Astrocyte of the cerebellum (primary cell): ENCODE data around the gene COL1A2.

Source experiments
- DNase-seq: peaks from one replicate; pipeline ENCODE4 v3.0.0-alpha.2; 2011; ENCODE audit warnings: low read depth
- H3K4me3 ChIP-seq: 2 replicates; pipeline ENCODE4 v1.5.1; 2011; ENCODE audit warnings: mild to moderate bottlenecking, low read depth, low read length, moderate library complexity
- CTCF ChIP-seq: IDR thresholded peaks from 2 replicates; pipeline ENCODE4 v1.5.1; 2012; ENCODE audit warnings: low read length, low read depth, moderate library complexity, mild to moderate bottlenecking; ENCODE audit errors: missing control alignments
- in situ Hi-C: cut with HindIII; loops from 2 replicates; pipeline ENCODE4 v1.10.0; 2017; ENCODE audit warnings: low sequenced_read_pairs

COL1A2 gene

GRCh38 chr7:94420328-94420727, 25.6 kb downstream of the COL1A2 start:
- TF ChIP-seq CTCF = no peak
- no peak overlapping the region for H3K4me3 ChIP-seq
- no peak for DNase-seq
- in situ Hi-C loops = no loop called here

GRCh38 chr7:94421681-94422080, 27.0 kb downstream of the COL1A2 start:
- TF ChIP-seq CTCF = no peak
- DNase-seq = no peak
- in situ Hi-C loops = no loop called here
- no peak overlapping the region for H3K4me3 ChIP-seq

GRCh38 chr7:94422136-94422535, 27.4 kb downstream of the COL1A2 start:
- DNase-seq = no peak
- no peak for TF ChIP-seq CTCF
- H3K4me3 ChIP-seq = no peak overlapping the region
- in situ Hi-C loops = no loop called here

GRCh38 chr7:94422827-94423460, 28.2 kb downstream of the COL1A2 start:
- no peak overlapping the region for H3K4me3 ChIP-seq
- in situ Hi-C loops = no loop called here
- TF ChIP-seq CTCF = no peak
- no peak for DNase-seq

- in situ Hi-C loops = no loop called here
- DNase-seq = no peak
Measured at GRCh38 chr7:94423863-94424735, 29.4 kb downstream of the COL1A2 start.

GRCh38 chr7:94425546-94425945, 30.9 kb downstream of the COL1A2 start:
- no peak for TF ChIP-seq CTCF
- in situ Hi-C loops = loop anchor here (25.0 kb wide), 2 partner anchors 1062 to 1262 kb away; partner anchors contain the start of gene ASB4
- no peak overlapping the region for H3K4me3 ChIP-seq
- DNase-seq = no peak

More at GRCh38 chr7:94423863-94424735, 29.4 kb downstream of the COL1A2 start:
- no peak for TF ChIP-seq CTCF
- H3K4me3 ChIP-seq = no peak overlapping the region
